NOMO-1 (cell line): Measurements from ENCODE around the gene GPR37L1.

Experiments used
- DNase-seq, 2 experiments: peaks; one replicate each; lab custom pipeline; 2025; ENCODE audit not compliant: unreplicated experiment in 2 of 2; lab: John Stamatoyannopoulos, UW

The GPR37L1 gene

GRCh38 chr1:202122639-202123335, at the start of gene GPR37L1:
Gene GPR37L1, plus strand, starts transcription at chr1:202122917. Its CDS starts 47 bp downstream, at chr1:202122964.
- no peak for DNase-seq

DNA sequence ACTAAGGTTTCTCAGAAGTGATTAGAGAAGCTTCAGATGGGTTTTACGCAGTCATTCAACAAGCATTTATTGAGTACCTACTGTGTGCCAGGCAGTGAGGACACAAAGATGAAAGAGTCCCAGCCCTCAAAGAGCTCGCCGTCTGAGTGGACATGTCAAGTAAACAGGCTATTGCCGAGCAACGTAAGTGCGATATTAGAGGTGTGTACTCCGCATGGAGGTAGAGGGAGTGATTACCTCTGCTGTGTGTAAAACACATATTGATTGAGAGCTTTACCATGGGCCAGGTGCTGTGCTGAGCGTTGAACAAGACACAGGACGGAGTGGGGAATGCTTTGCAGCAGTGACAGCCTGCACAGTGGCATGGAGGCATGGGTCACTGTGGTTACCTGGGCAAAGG, 49.5 kb upstream of the GPR37L1 start:
- DNase-seq, result no peak

GRCh38 chr1:202074985-202075384, 47.7 kb upstream of the GPR37L1 start:
- no peak for DNase-seq

DNA sequence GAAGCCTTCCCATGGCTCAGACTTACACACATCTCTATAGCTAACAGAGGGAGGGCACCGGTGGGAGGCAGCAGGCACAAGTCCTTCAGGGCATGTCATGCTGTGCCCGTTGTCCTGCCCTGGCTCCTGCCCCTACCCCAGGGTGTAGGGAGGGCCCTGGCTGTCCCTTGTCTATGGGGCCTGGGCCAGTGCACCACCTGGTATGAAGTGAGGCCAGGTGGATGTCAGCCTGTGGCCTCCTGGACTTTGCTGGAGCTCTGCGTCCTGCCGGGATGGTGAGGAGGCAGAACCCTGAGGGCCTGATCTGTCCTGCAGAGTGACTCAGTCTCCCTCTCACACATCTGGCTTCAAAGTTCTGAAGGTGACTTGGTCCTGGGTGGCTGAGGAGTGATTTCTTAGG, 47.3 kb upstream of the GPR37L1 start:
- DNase-seq, result no peak

- no peak for DNase-seq
Observed at GRCh38 chr1:202076050-202076511, 46.6 kb upstream of the GPR37L1 start.

GRCh38 chr1:202078241-202078640, 44.5 kb upstream of the GPR37L1 start:
- no peak for DNase-seq

DNA sequence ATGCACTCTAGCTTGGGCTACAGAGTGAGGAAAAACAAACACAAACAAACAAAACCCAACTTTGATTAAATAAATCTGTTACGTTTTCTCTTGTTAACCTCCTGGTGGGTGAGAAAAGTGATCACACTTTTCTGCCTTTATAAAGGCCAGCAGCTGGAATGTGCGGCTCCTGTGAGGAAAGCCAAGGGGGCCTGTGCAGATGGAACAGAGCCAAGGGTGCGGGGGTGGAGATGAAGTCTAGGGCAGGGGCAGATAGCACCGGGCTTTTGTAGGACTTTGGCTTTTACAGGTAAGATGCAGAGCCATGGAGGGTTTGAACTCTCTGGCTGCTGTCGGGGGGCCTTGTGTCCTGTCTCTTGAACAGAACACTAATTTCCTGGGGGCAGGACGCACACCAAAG, 40.7 kb upstream of the GPR37L1 start:
- DNase-seq, result no peak

- DNase-seq, result no peak
Observed at GRCh38 chr1:202084791-202085681, 37.7 kb upstream of the GPR37L1 start.

- no peak for DNase-seq
Observed at GRCh38 chr1:202085682-202086373, 36.9 kb upstream of the GPR37L1 start.

- no peak for DNase-seq
Observed at GRCh38 chr1:202086579-202087350, 36.0 kb upstream of the GPR37L1 start.

GRCh38 chr1:202088206-202088605, 34.5 kb upstream of the GPR37L1 start:
- no peak for DNase-seq

- DNase-seq, result no peak
Observed at GRCh38 chr1:202090994-202091393, 31.7 kb upstream of the GPR37L1 start.

- DNase-seq, result no peak
Observed at GRCh38 chr1:202093858-202094257, 28.9 kb upstream of the GPR37L1 start.

DNA sequence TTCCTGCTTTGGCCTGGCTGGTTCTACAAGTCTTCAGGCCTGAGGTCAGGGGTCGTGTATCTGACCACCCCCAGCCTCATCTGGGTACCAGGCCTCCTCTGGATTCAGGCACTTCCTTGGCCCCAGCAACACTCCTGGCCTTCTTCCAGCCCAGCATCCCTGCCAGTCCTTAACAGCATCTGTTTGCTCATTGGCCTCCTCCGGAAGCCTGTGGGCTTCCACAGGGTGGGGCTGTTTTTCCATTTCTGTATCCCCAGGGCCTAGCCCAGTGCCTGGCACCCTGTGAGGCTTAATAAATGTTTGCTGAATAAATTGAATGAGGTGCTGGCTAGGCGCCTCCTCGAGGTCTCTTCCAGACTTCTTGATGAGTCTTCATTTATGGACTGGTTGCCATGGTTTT, 21.5 kb upstream of the GPR37L1 start:
- DNase-seq, result no peak

GRCh38 chr1:202104073-202104472, 18.6 kb upstream of the GPR37L1 start:
- no peak for DNase-seq

DNA sequence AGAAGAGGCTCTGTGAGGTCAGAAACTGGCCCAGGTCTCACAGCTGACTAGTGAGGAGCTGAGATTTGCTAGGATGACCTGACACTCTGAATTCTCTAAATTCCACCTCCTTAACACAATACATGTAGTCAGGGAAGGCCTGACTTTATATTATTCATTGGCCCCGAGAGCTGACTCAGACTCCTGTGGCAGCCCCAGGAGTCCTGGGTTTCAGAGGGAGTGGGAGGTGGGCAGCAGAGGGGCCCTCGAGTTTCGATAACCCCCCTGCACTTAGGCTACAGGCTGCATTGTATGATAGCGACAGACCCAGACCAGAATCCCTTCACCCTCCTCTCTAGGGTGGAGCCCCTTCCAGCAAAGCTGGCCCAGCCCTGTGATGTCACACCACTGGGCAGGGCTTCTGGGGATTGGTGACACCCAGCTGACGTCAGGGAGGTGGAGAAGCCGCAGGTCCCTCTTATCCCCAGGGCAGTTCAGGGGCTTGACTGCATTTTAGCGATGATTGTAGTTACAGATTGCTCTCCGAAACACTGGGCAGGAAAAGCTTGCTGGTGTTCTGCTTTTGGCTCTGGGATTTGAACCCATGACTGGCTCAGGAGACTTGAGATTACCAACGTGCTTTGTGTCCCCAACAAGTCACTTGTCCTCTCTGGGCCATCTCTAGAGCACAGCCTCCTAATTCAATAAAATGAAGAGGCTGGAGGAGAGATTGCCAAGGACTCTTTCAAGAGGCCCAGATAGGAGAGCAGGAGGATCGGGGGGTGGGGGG, 17.0 kb upstream of the GPR37L1 start:
- no peak for DNase-seq

- DNase-seq, result no peak
Observed at GRCh38 chr1:202106340-202107254, 16.1 kb upstream of the GPR37L1 start.

DNA sequence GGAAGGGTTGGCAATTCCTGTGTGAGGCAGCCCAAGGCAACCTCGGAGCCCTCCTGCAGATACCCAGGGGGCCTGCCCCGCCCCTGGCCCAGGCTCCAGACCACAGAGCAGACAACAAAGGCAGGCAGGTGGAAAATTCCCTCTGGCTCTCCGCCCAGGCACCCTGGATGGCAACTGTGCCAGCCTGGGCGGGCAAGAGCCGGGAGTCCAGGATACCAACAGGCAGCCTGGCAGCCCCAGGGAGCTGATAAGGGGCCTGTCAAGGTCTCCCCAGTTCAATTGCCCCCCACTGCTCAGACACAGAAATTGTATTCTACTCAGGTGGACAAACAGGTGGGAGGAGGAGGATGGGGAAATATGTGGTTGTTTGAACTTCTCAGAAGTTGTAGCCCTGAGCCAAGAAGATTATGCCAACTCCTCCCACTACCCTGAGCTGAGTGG, 15.4 kb upstream of the GPR37L1 start:
- DNase-seq, result no peak
